ENCODE measurements around the gene ATP6V0D1. TPM values are rescaled to one million over a fixed set of nuclear protein-coding genes. Genes with fewer than 3 reads are reported as not detected.

ATP6V0D1 gene
- total RNA-seq, 2 experiments from 2014 or later, result 33.0 to 33.6 TPM

DNA sequence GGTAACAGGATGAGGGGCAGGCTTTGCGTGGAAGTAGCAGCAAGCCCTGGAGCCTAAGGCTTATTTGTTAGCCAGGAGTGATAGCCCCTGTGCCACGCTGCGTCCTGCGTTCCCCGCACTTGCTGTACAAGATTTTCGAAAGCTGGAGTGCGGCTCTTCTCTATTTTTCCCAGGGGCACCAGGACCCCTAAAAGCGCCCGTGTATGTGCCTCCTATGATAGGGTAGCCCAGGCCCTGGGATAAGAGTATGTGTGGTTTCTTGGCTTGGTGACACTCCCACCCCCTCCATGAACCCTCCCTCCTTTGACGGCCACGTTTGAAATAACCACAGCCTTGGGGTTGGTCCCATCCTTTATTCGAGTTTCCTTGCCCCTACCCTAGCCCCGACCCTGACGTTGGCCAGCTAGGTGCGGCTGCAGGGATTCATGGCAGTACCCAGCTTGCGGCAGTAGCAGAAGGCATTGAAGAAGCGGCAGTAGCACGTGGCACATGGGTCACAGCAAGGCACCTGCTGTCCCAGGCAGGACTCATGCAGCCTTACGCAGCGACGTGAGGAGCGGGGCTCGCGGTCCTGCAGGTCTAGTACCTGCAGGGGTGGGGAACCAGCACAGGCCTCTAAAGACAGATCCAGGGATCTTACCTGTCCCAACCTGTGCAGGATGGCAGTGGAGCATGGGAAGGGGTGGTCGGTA lies 1.4 kb upstream of the ATP6V0D1 start:
- H3K4me1 Mint-ChIP-seq, result peaks cover 26% of the 10 kb centered on the region
- peak overlapping the region; percentile 98 for H3K27ac Mint-ChIP-seq
- no peaks in the 10 kb centered on the region for H3K27me3 Mint-ChIP-seq
- peak overlapping the region; percentile 99 for H3K4me3 Mint-ChIP-seq
- no peaks in the 10 kb centered on the region for H3K9me3 Mint-ChIP-seq
- peaks cover 10% of the 10 kb centered on the region for H3K36me3 Mint-ChIP-seq
- no peak for DNase-seq

DNA sequence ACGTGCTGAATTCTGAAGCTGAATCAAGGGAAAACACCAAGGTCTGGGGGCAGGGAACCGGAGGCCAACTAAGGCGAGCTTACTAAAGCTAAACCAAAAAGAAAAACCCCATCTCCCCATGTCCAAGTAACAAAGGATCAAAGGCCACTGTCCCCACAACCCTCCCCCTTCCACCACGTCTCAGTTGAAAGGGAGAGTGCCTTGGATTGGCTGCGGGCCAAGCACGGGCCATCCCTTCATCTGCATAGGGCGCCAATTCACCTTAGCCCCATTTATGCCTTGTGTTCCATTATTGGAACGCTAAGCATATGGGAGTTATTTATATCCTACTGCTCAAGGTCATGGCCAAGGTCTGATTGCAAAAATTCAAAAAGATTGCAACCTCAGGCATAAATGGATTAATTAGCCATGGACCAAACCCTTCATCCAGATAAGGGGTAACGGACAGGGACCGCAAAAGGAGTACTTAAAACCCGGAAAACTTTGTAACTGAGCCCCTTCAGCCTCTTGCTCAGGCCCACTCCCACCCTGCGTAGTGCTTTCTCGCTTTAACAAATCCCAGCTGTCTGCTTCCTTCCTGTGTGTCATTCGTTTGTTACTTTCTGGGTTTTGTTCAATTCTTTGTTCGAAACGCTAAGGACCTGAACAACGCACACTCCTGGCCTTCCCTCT lies 740 bp upstream of the ATP6V0D1 start:
- Mint-ChIP-seq H3K4me1 (peaks cover 26% of the 10 kb centered on the region), H3K27ac (peak overlapping the region; percentile 98), H3K4me3 (peak overlapping the region; percentile 99), H3K27me3 (no peaks in the 10 kb centered on the region), H3K36me3 (peaks cover 10% of the 10 kb centered on the region), H3K9me3 (no peaks in the 10 kb centered on the region)
- DNase-seq, result peak; percentile 61

DNA sequence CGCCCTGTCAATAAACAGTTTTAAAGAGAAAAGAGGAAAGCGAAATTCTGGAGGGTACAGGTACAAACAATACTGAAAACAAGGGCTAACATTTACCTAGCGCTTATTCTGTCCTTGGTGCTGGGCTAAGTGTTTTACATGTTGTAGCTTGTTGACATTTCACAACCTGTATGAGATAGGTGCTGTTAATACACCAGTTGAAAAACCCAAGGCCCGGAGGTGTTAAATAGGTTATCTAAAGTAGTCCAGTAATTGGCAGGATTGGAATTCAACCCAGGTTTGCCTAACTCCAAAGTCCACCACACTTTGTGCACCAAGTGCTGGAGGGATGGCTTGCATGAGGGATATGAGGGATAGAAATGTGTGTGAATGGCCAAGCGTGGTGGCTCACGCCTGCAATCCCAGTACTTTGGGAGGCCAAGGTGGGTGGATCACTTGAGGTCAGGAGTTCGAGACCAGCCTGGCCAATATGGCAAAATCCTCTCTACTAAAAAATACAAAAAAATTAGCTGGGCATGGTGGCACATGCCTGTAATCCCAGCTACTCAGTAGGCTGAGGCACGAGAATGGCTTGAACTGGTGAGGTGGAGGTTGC lies 2.9 kb downstream of the ATP6V0D1 start:
- no peak overlapping the region for H3K4me3 Mint-ChIP-seq
- no peaks in the 10 kb centered on the region for H3K9me3 Mint-ChIP-seq
- peaks cover 4% of the 10 kb centered on the region for H3K36me3 Mint-ChIP-seq
- peaks cover 31% of the 10 kb centered on the region for H3K4me1 Mint-ChIP-seq
- no peak overlapping the region for H3K27ac Mint-ChIP-seq
- no peaks in the 10 kb centered on the region for H3K27me3 Mint-ChIP-seq
- no peak for DNase-seq

DNA sequence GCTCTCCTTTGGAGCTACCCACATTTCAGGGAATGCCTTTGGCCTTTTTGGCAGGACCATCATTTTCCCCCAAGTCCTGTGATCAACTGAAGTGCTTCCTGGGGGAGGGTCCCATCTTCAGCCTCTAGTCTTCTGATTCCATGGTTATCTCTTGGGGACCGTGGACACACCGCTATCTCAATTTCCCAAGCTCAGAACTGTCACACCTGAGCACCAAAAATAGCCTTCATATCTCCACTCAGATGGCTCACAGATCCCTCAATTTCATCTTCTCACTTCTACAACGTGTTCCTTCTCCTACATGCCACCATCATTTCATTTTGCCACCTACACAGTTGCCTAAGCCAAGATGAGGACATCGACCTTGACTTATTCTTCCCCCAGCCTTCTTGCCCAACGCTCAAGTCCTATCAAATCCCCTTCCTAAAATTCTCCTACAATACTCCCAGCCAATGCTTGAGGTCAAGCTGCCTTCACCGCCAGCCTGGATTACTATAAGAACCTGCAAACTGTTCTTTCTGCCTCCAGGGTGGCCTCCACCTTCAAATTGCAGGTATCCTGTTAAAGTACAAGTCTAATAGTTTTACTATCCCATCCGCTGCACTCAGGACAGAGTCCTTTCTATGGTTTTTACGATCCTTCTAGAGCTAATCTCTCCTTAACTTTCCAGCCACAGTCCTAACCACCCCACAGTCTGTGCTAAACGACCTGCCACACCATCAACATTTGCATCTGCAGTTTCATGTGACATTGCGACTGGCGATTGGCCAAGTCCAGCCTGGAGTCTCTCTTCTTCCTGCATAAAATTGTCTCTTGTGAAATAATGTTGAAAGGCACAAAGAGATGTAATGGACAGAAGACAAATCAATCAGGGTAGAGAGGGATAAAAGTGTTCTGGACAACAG lies 6.2 kb downstream of the ATP6V0D1 start:
- Mint-ChIP-seq H3K4me3 (no peak overlapping the region), H3K4me1 (peaks cover 36% of the 10 kb centered on the region), H3K9me3 (no peaks in the 10 kb centered on the region), H3K27me3 (no peaks in the 10 kb centered on the region), H3K36me3 (no peaks in the 10 kb centered on the region), H3K27ac (no peak overlapping the region)
- DNase-seq, result no peak

DNA sequence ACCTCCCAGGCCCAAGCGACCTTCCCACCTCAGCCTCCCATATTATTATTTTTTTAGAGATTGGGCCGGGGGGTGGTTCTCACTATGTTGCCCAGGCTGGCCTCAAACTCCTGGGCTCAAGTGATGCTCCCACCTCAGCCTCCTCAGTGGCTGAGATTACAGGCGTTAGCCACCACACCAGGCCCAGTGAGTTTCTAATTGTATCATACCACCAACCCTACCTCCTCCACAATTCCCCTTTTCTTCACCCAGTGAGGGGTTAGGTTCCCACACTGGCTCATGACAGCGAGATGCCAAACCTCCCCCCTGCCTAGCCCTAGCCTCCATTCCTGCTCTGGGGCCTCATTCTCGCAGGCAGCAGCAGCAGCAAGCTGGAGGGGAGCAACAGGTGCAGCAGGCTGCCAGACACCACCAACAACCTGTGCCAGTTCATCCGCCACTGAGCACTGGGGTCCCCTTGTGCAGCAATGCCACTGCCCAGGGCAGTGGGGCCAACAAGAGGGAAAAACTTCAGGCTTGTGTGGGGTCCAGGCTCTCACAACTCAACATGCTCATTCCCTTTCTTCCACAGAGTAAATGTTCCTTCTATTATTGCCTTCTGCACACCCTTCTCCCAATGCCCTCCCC lies 9.1 kb downstream of the ATP6V0D1 start:
- H3K27me3 Mint-ChIP-seq, result no peaks in the 10 kb centered on the region
- DNase-seq, result no peak
- peaks cover 29% of the 10 kb centered on the region for H3K4me1 Mint-ChIP-seq
- no peaks in the 10 kb centered on the region for H3K9me3 Mint-ChIP-seq
- no peak overlapping the region for H3K4me3 Mint-ChIP-seq
- H3K27ac Mint-ChIP-seq, result no peak overlapping the region
- no peaks in the 10 kb centered on the region for H3K36me3 Mint-ChIP-seq

DNA sequence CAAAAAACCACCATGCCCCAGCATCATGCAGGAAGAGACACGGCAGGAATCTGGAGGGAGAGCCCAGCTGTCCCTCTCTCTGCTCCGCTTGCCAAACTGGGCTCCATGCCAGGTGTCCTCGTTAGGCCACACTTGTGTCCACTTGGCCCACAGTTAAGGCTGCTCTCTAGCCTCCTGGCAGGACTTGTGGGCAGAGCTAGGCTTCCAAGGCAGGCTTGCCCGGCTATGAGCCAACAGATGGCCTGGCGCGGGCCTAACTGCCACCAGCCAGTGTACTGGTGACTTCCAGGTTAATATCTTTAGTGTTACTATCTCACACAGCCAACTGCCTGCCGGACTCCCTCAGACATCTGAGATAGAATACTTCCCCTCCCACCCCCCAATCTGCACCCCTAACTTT lies 10.6 kb downstream of the ATP6V0D1 start:
- Mint-ChIP-seq H3K27ac (no peak overlapping the region), H3K4me3 (no peak overlapping the region), H3K4me1 (peaks cover 27% of the 10 kb centered on the region), H3K36me3 (no peaks in the 10 kb centered on the region), H3K27me3 (no peaks in the 10 kb centered on the region), H3K9me3 (no peaks in the 10 kb centered on the region)
- no peak for DNase-seq

DNA sequence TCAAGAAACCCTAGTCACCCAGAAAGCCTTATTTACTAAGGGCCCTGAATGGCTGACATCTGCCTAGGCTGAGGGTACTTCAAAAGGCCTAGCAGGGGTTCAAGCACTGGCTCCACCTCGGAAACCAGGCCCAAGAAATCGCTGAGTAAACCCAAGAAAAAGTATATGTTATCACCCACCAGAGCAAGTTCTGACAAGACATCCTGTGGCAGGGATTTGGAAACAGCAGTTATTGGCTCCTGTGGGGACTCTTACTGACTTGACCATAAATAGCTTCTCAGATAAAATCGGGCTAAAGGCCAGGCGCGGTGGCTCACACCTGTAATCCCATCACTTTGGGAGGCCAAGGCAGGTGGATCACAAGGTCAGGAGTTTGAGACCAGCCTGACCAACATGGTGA lies 12.2 kb downstream of the ATP6V0D1 start:
- no peak for DNase-seq
- Mint-ChIP-seq H3K36me3 (no peaks in the 10 kb centered on the region), H3K27ac (no peak overlapping the region), H3K4me3 (no peak overlapping the region), H3K4me1 (peaks cover 25% of the 10 kb centered on the region), H3K27me3 (no peaks in the 10 kb centered on the region), H3K9me3 (no peaks in the 10 kb centered on the region)

DNA sequence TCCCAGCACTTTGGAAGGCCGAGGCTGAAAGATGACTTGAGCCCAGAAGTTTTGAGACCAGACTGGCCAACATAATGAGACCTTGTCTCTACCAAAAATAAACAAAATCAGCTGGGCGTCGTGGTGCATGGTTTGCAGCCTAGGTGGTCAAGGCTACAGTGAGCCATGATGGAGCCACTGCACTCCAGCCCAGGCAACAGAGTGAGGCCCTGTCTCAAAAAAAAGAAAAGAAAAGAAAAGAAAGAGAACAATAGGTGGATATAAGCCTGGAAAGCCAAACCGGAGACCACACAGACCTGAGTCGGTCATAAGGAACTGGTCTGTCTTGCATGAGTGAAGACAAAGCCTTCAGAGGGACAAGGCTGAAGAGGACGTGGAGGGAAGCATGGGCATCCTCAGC lies 14.4 kb downstream of the ATP6V0D1 start:
- no peak overlapping the region for H3K27ac Mint-ChIP-seq
- no peaks in the 10 kb centered on the region for H3K9me3 Mint-ChIP-seq
- no peak overlapping the region for H3K4me3 Mint-ChIP-seq
- H3K36me3 Mint-ChIP-seq, result no peaks in the 10 kb centered on the region
- H3K27me3 Mint-ChIP-seq, result no peaks in the 10 kb centered on the region
- DNase-seq, result no peak
- peaks cover 17% of the 10 kb centered on the region for H3K4me1 Mint-ChIP-seq

DNA sequence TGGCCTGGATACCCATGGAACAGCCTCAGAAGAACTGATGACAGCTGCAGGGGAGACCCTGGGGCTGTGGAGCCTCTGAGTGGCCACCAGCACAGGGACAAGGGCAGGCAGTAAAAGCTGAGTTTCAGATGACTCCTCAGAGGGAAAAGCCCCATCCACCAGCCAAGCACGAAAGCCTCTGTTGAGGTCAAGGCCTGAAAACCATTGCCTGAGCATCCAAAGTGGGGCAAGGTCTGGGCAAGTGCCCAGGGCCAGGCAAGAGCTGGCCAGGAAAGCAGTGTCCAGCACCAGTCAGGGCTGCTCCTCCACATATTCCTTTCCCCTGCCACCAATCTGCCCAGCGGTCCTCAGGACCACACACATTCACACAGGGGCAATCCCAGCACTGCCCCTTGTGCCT lies 16.4 kb downstream of the ATP6V0D1 start:
- Mint-ChIP-seq H3K9me3 (no peaks in the 10 kb centered on the region), H3K27ac (no peak overlapping the region), H3K36me3 (no peaks in the 10 kb centered on the region), H3K4me3 (no peak overlapping the region), H3K27me3 (no peaks in the 10 kb centered on the region), H3K4me1 (peaks cover 13% of the 10 kb centered on the region)
- DNase-seq, result no peak

DNA sequence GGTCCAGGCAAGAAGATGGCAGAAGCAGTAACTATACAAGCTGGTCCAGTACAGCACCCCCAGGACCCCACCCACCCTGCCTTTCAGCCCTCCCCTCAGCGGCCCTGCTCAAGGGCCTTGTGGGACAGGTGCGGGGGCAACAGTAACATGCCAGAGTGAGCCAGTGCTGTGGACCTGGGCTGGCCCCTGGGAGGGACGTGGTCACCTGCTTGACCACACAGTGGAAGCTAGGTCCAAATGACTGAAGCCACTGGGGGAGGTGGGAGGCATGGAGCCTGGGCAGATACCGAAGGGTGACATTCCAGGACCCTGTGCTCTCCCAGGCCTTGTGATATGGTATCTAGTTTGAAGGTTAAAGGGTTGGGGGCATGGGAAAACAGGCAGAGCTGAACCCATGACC lies 17.3 kb downstream of the ATP6V0D1 start:
- H3K9me3 Mint-ChIP-seq, result no peaks in the 10 kb centered on the region
- DNase-seq, result no peak
- no peak overlapping the region for H3K27ac Mint-ChIP-seq
- no peaks in the 10 kb centered on the region for H3K27me3 Mint-ChIP-seq
- H3K4me1 Mint-ChIP-seq, result peaks cover 10% of the 10 kb centered on the region
- no peak overlapping the region for H3K4me3 Mint-ChIP-seq
- no peaks in the 10 kb centered on the region for H3K36me3 Mint-ChIP-seq

DNA sequence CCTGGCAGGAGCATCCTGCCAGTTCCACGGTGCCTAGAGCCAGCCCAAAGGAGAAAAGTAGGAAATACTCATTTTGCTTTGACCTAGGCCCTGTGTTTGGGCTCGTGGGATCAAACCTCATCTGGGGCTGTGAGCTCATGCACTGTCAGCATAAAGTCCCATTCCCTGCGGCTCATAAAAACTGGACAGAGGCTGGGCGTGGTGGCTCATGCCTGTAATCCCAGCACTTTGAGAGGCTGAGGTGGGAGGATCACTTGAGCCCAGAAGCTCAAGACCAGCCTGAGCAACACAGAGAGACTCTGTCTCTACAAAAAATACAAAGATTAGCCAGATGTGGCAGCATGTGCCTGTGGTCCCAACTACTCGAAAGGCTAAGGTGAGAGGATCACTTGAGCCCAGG lies 17.9 kb downstream of the ATP6V0D1 start:
- no peaks in the 10 kb centered on the region for H3K36me3 Mint-ChIP-seq
- H3K9me3 Mint-ChIP-seq, result no peaks in the 10 kb centered on the region
- no peak overlapping the region for H3K4me3 Mint-ChIP-seq
- no peak for DNase-seq
- H3K27me3 Mint-ChIP-seq, result no peaks in the 10 kb centered on the region
- H3K4me1 Mint-ChIP-seq, result peaks cover 8% of the 10 kb centered on the region
- no peak overlapping the region for H3K27ac Mint-ChIP-seq

DNA sequence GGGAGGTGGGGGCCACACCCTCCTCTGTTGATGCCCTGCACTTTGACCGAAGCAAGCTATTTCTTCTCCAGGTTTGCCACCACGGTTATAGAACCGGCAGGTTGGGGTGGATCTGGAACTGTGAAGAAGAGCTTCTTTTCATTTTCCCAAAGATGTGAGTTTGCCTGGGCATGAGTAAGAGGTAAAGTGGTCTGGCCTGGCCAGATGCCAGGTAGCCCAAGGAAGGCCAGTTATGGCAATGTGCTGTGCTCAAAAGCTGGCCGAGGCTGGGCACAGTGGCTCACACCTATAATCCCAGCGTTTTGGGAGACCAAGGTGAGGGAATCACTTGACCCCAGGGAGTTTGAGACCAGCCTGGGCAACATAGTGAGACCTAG lies 18.7 kb downstream of the ATP6V0D1 start:
- H3K27me3 Mint-ChIP-seq, result no peaks in the 10 kb centered on the region
- H3K36me3 Mint-ChIP-seq, result no peaks in the 10 kb centered on the region
- H3K4me3 Mint-ChIP-seq, result no peak overlapping the region
- no peak overlapping the region for H3K27ac Mint-ChIP-seq
- H3K4me1 Mint-ChIP-seq, result peaks cover 8% of the 10 kb centered on the region
- H3K9me3 Mint-ChIP-seq, result no peaks in the 10 kb centered on the region
- DNase-seq, result no peak

DNA sequence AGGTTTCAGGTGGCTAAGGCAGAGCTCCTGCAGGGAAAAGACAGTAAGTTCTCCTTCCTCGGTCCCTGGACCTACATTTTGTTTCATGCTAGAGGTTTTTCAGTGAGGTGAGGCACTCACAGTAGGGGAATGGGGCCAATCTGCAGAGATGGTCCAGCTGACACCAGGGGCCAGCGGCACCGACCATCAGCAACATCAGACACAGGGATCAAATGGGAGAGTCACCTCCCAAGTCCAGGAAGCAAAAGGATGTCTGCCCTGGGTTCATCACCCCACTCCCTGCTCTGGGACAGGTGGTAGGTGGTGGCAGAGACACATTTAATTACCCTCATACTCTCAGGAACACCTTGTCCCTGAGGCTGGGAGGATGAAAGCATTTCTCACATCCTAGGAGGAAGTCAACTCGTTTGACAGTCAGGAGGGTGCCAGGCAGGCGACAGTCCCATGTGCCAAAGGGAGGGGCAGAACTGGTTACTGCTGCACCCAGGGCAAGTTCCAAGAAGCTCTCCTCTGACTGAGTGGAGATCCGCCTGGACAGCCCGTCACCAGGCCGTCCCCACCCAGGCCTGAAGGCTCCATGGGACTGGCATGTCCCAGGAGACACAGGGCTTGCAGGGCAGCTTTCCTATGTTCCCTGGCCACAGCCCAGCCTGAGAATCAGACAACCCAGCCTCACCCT lies 19.2 kb downstream of the ATP6V0D1 start:
- no peak for DNase-seq
- H3K27ac Mint-ChIP-seq, result no peak overlapping the region
- no peaks in the 10 kb centered on the region for H3K36me3 Mint-ChIP-seq
- H3K4me3 Mint-ChIP-seq, result no peak overlapping the region
- H3K27me3 Mint-ChIP-seq, result no peaks in the 10 kb centered on the region
- peaks cover 8% of the 10 kb centered on the region for H3K4me1 Mint-ChIP-seq
- H3K9me3 Mint-ChIP-seq, result no peaks in the 10 kb centered on the region

DNA sequence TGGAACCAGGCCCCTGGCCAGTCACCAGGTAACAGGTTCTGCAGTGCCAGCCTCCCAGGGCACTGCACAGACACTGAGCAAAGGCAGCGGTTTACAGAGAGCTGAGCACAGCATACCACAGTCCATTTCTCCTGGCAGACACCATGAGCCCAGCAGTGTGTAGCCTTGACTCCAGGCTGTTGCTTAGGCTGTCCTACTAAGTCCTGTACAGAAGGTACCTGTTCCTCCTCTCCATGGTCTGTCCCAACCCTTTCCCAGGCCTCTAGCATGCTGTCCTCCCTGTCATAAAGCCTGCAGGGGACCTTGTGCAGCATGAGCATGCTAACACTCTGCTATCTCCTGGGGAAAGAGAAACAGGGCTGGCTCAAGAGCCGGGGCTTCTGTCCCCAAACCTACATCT lies 20.0 kb downstream of the ATP6V0D1 start:
- Mint-ChIP-seq H3K4me3 (no peak overlapping the region), H3K27ac (no peak overlapping the region), H3K4me1 (peaks cover 11% of the 10 kb centered on the region), H3K36me3 (no peaks in the 10 kb centered on the region), H3K27me3 (no peaks in the 10 kb centered on the region), H3K9me3 (no peaks in the 10 kb centered on the region)
- no peak for DNase-seq
